ENCODE measurements around the gene KLF13.

KLF13 gene

DNA sequence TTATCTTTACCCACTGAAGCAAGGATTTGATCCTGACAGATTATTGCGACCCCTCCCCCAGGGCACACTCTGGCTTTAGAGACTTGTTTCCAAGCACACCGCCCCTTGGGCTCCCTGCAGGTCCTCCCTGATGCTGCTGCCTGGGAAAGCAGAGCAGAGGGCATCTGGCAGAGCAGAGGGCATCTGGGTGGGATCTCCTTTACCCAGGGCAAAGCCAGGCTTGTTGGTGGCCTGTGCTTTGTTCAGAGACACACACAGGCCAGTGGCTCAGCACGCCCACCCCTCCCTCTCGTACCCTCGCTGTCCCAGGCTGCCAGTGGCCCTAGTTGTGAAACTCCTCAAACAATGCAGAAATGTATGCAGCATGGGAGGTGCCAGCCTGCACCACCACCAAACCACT lies 4.8 kb downstream of the KLF13 start:
- DNase-seq (ENCODE audit: low spot score) (no peak), FAIRE-seq (no peak)

DNA sequence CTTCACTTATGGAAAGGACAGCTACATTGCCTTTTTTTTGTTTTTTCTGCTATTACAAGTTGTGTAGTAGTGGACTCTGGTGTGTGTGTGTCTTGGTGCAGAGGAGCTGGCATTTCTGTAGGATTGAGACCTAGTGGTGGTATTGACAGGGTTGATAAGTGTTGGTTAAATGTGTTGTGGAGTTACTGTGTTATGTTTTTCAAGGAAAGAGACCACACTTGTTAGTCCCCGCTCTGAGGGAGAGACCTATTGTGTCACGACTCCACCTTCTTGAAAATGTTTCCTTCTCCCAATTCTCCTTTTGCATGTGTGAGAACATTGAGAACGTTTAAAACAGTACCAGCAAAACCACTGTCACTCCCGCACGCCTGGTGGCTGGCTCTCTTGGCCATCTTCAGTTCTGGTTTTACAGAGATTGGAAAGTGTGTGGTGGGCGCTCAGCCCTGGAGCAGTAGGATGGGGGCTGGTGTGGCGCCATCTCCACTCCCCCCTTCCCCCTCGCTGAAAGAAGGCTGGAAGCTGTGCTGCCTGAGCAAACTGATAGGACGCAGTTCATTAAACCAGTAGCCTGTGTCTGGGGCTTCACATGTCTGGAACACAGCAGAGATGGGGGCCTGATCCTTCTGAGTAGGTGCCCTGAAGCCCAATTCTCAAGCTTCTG lies 5.5 kb downstream of the KLF13 start:
- no peak for DNase-seq (ENCODE audit: low spot score)
- FAIRE-seq, result no peak

GRCh38 chr15:31332681-31333071 lies 6.0 kb downstream of the KLF13 start:
- no peak for FAIRE-seq
- DNase-seq (ENCODE audit: low spot score), result no peak

GRCh38 chr15:31333119-31333518 lies 6.5 kb downstream of the KLF13 start:
- DNase-seq (ENCODE audit: low spot score) (no peak), FAIRE-seq (no peak)

DNA sequence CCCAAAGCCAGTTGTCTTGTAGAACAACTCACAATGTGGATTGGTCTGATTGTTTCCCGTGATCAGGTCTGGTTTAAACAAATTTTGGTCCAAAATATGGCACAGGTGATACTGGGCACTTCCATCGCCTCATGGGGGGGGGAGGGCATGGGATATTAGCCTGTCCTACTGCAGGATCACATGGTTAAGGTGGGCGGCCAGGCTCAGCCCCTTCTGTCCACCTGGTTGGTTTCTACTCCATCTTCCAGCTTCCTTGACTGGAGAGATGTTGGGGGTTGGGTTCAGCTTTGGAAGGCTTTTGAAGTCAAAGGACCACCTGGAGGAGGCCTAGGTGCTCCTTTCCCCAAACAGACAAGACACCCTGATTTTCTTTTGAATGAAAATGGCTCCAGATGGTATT lies 7.2 kb downstream of the KLF13 start:
- no peak for FAIRE-seq
- no peak for DNase-seq (ENCODE audit: low spot score)

DNA sequence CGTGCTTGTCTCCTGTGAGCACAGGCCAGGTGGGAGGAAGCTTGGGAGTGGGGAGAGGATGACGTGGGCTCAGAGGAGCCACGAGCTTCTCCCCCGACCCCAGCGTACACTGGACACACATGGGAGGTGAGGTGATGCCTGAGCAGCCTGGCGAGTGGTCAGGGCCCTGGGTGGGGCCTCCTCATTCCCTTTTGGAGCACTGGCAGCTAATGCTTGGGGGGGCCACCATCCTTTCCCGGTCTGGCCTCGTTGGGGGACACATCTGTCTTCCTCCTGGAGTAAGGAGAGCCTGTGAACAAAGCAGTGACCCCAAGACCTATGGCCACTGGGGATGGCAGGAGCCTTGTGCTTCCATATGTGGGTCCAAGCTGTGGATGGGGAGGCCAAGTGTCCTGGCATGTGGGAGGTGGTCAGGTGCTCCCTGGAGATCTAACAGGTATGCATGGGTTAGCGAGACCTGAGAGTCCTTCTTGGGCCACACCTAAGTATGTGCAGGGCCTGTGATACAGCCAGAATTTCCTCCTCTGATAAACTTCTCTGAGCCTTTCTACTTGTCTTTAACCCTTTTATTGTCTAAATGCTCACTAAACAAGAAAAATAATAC lies 9.5 kb downstream of the KLF13 start:
- FAIRE-seq (no peak), DNase-seq (ENCODE audit: low spot score) (no peak)

GRCh38 chr15:31336593-31337295 lies 10.1 kb downstream of the KLF13 start:
- DNase-seq (ENCODE audit: low spot score), result no peak
- no peak for FAIRE-seq

DNA sequence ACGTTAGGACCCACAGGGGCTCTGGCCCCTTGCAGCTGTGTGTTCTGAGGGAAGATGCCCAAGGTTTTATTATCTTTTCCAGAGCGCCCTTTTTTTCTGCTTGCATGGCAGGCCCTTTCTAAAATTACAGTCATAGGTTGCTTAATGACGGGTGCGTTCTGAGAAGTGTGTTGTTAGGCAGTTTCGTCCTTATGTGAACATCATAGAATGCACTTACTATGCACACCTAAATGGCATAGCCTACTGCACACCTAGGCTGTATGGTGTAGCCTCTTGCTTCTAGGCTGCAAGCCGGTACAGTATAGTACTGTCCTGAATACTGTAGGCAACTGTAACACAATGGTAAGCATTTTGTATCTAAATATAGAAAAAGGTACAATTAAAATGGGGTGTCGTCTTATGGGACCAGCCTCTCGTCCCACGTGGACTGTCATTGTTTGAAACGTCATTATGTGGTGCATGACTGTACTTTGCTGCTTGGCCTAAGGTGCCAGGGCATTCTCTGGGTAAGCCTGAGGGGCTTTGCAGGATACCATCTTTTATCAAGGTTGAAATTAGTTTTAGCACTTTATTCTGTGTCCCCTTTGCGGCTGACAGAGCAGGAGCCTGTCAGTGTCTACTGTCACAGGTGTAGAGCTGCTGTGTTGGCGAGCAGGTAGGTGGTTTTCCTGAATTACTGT lies 10.9 kb downstream of the KLF13 start:
- FAIRE-seq (no peak), DNase-seq (ENCODE audit: low spot score) (no peak)

GRCh38 chr15:31338318-31338878 lies 11.8 kb downstream of the KLF13 start:
- DNase-seq (ENCODE audit: low spot score) (no peak), FAIRE-seq (no peak)

- DNase-seq (ENCODE audit: low spot score), result peak; percentile 43
- FAIRE-seq, result no peak
These were observed 12.4 kb downstream of the KLF13 start for GRCh38 chr15:31338879-31339557.

DNA sequence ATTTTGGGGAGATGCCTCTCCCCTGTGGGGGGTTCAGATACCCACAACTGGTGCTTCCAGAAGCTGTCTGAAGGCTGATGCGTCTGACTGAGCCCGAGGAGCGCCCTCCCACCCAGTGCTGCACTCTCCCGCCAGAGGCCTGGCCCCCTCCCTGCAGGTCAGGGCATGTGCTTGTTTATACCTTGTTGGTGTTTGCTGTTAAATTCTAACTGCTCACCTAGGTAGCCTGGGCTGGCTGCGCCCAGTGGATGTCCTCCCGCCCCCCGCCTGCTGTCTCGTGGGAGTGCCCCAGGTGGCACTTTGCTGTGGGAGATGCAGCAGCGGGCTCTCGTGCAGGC lies 12.9 kb downstream of the KLF13 start:
- DNase-seq (ENCODE audit: low spot score), result no peak

GRCh38 chr15:31340047-31340446 lies 13.4 kb downstream of the KLF13 start:
- FAIRE-seq, result no peak
- DNase-seq (ENCODE audit: low spot score), result no peak

More for the DNA sequence above, 12.9 kb downstream of the KLF13 start:
- FAIRE-seq, result no peak

DNA sequence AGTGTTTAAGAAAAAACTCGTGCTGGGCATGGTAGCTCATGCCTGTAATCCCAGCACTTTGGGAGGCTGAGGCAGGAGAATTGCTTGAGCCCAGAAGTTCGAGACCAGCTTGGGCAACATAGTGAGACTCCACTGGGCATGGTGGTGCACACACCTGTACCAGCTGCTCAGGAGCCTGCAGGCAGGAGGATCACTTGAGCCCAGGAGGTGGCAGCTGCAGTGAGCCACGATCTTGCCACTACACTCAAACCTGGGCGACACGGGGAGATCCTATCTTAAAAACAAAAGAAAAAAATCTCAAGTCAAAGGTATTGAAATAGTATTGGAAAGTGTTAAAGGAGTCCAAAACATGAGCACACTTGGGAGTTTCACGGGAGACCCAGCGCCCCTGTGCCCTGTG lies 14.0 kb downstream of the KLF13 start:
- DNase-seq (ENCODE audit: low spot score) (no peak), FAIRE-seq (no peak)

GRCh38 chr15:31341071-31341470 lies 14.4 kb downstream of the KLF13 start:
- FAIRE-seq, result no peak

DNA sequence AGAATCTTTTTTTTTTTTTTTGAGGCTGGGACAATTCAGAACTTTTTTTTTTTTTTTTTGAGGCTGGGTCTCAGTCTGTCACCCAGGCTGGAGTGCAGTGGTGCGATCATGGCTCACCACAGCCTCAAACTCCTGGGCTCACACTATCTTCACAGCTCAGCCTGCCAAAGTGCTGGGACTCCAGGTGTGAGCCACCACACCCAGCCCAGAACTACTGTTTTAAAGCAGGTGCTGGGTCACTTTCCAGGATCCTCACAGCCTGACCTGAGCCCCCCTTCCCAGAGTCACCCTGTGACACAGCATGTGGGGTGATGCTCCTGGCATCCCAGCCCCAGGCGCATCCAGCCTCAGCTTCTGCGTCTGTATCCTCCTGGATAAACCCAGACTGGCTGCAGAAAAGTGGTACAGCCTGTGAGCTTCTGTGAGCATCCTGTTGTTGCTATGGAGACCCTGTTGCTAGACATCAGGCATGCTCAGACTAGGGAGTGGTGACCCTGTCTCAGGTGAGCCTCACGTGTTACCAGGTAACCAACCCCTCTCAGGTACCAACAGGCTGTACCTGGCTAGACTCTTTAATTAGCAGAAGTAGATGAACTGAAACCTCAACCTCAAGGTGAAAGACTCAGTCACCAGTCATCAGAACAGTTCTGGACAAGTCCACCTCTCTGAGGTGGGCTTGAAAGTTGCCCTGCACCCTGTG lies 15.0 kb downstream of the KLF13 start:
- FAIRE-seq, result no peak
- DNase-seq (ENCODE audit: low spot score), result no peak

More at GRCh38 chr15:31341071-31341470, 14.4 kb downstream of the KLF13 start:
- DNase-seq (ENCODE audit: low spot score), result no peak

DNA sequence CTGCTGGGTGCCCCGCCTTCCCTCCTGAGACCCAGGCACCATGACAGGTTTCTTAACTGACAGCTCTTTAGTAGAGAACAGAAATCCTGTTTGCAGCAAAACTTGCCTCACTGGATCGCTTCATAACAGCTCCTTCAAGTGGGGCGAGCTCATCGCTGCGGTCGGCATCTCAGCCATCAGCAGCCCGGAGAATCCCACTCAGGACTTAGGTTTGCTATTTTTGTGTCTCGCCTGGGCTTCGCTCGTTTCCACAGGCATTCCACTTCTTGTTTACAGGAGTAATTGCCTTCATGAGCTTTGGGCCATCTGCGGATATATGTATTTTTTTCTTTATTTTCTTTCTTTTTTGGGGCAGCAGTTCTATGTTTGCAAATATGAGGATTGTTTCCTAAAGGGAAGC lies 15.7 kb downstream of the KLF13 start:
- FAIRE-seq (no peak), DNase-seq (ENCODE audit: low spot score) (no peak)

DNA sequence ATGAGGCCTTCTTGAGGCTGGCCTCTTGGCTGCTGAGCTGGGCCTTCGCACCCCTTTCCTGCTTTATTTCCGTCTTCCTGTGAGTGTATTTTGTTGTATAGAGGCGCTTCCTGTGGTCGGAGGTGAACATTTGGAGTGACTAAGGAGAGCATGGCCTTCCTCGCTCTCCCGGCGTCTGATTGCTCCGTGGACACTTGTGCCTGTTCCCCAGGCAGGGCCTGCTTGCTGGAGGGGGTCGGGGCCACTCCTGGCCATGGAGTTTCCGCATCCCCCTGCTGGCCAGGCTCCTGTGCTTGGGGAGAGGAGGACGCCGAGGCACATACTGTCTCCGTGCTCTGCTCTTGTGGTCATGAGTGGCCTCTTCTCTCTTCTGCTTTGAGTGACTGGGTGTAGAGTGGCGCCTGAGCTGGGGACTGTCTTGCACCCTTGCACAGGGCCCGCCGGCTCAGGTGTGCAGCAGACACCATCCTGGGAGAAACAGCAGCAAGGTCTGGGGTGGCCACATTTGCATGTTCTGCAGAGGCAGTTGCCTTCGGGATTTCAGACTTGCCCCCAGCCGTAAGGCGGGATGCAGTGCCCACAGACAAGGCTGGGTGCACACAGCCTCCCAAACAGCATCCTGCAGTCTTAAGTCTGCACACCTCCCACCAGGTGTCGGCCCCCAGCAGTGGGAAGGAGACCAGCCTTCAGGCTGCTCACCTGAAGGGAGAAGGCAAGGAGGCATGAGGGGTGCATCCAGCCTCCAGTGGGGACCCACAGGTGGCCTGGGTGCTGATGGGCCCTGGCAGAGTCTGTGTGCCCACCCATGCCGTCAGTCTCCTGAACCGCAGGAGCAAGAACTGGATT lies 16.4 kb downstream of the KLF13 start:
- DNase-seq (ENCODE audit: low spot score), result no peak

GRCh38 chr15:31343831-31344230 lies 17.2 kb downstream of the KLF13 start:
- no peak for FAIRE-seq
- no peak for DNase-seq (ENCODE audit: low spot score)

More for the DNA sequence above, 16.4 kb downstream of the KLF13 start:
- no peak for FAIRE-seq

- no peak for FAIRE-seq
- no peak for DNase-seq (ENCODE audit: low spot score)
These were observed 17.6 kb downstream of the KLF13 start for GRCh38 chr15:31344266-31344665.

Measured in urothelium cell line (cell line).